A549 (cell line): Measurements from ENCODE around the gene RAB26. TPM values are rescaled to one million over a fixed set of nuclear protein-coding genes. Genes with fewer than 3 reads are reported as not detected.
"Not testable (repeated sequence)": the region's sequence is repeated elsewhere in the genome, so short reads cannot be mapped to it uniquely, and the experiment has no call there.

Source experiments
- ATAC-seq, 2 experiments: fragments of 200-7000 bp in 1 of 2; fragments of >200 bp in 1 of 2; cut with Nextera tagmentation in 1 of 2; cut with Tn5 transposase in 1 of 2; 3 replicates each; pipeline versions ENCODE4 v1.8.0 to v1.9.1; 2018 to 2020; ENCODE audit warnings: mild to moderate bottlenecking in 1 of 2, moderate library complexity in 1 of 2
- CTCF ChIA-PET: fragments of 300-600 bp; sonication (Branson Sonifier 250); formaldehyde crosslinking; extraction: SDS; loops from one replicate; lab custom pipeline; 2021; ENCODE audit warnings: antibody characterized with exemption, inconsistent platforms; lab: Yijun Ruan, JAX
- POLR2A ChIA-PET: fragments of 350-600 bp; formaldehyde crosslinking; extraction: SDS; loops from one replicate; lab custom pipeline; 2021; ENCODE audit warnings: antibody characterized with exemption, inconsistent platforms; lab: Yijun Ruan, JAX
- DNase-seq, 2 experiments: peaks; one replicate each; pipeline versions ENCODE4 v3.0.0 to v3.0.0-alpha.2; 2011 to 2016; ENCODE audit warnings: low read depth in 1 of 2, low spot score in 1 of 2
- FAIRE-seq: peaks from 2 replicates; lab custom pipeline; 2011; peaks lifted over from hg19 to GRCh38; lab: Jason Lieb, UNC
- H3K27ac ChIP-seq, 2 experiments: fragments of >200 bp; sonication (Bioruptor Twin); formaldehyde crosslinking; 3 replicates each; pipeline ENCODE4 v1.5.1; 2016 to 2017
- H3K4me1 ChIP-seq: fragments of >200 bp; sonication (Bioruptor Twin); formaldehyde crosslinking; 3 replicates; pipeline ENCODE4 v1.6.1; 2016
- H3K4me2 ChIP-seq: fragments of >200 bp; sonication (Bioruptor Twin); formaldehyde crosslinking; 3 replicates; pipeline ENCODE4 v1.6.1; 2016
- H3K4me3 ChIP-seq: fragments of >200 bp; sonication (Bioruptor Twin); formaldehyde crosslinking; 3 replicates; pipeline ENCODE4 v1.5.1; 2016
- H3K9me3 ChIP-seq: fragments of >200 bp; sonication (Bioruptor Twin); formaldehyde crosslinking; 3 replicates; pipeline ENCODE4 v1.6.1; 2016
- WGBS: methylation state at CpG from one replicate; pipeline ENCODE4 v1.1.6; 2017; ENCODE audit errors: missing lambda C conversion rate; 5-methylcytosine and 5-hydroxymethylcytosine counted together
- polyA plus RNA-seq, 4 experiments: library from polyadenylated mRNA; depleted of rRNA in 3 of 4; stranded (reverse); fragments of >200 nt; fragmentation: RNase III in 1 of 4; extraction: RNeasy Plus Mini Kit Qiagen cat#74134 plus additional on column Dnase treatment in 1 of 4; gene quantifications; 2 replicates in 3 of 4; 3 replicates in 1 of 4; pipeline ENCODE4 v1.2.3, GENCODE V29; 2011 to 2017

The RAB26 gene
- polyA plus RNA-seq, 2 of the 4 experiments (the other 2 are of a cell fraction) = 6.7 TPM

DNA sequence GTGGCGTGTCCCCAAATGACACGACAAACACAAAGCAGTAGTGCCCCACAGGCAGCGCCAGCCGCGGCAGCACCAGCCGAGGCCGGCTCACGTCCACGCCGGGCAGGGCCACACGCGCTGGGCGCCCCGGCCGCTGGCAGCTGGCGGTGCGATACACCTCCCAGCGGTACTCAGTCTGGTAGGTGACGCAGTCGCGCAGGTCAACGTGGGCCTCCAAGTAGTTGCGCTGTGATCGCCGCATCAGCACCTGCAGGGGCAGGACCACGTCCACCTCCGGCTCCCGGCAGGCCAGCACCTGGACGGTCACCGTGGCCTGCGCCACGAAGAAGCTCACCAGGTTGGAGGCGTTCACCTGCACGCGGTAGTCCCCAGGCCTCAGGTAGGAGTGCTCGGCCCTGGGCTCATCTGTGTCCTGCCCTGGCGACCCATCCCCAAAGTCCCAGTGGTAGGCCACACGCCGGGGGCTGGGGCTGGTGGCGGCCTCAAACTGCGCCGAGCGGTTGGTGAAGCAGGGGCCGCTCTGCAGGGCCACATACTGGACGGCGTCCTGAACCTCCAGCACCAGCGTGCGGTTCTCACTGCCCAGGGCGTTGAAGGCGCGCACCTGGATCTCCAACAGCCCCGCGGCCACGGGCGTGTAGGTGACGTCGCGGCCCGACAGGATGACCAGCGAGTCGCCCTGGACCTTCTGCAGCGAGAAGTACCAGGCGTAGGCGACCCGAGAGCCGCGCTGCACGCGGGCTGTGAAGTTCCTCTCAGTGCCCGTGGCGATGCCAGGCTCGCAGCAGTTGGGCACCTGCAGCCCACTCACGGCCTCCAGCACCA lies 39.8 kb upstream of the RAB26 start:
- ATAC-seq, H3K4me2 ChIP-seq, DNase-seq, H3K9me3 ChIP-seq, H3K27ac ChIP-seq, H3K4me1 ChIP-seq, FAIRE-seq, CTCF ChIA-PET, POLR2A ChIA-PET, H3K4me3 ChIP-seq: not testable (repeated sequence)
- WGBS = 98% methylated on average over 50 of the region's 73 CpGs

GRCh38 chr16:2109271-2109580 lies 39.2 kb upstream of the RAB26 start:
- DNase-seq, H3K4me2 ChIP-seq, H3K9me3 ChIP-seq, FAIRE-seq, CTCF ChIA-PET, H3K27ac ChIP-seq, POLR2A ChIA-PET, H3K4me3 ChIP-seq, H3K4me1 ChIP-seq, ATAC-seq: not testable (repeated sequence)
- WGBS = 97% methylated on average over 25 of the region's 25 CpGs

DNA sequence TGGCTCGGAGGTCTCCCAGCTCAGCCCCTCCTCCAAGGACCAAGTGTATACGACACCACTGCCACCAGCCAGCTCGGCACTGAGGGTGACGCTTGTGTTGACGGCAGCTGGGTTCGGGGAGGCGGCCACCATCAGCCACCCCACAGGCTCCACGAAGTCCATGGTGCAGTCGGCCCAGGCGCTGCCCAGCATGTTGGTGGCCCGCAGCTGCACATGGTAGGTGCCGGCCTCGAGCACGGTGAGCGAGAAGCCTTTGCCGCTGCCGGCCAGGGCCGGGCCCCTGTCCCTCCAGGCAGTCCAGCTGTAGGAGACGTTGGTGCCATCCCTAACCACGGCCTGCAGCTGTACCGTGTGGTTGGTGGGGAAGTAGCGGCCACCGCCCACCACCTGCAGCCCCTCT lies 38.6 kb upstream of the RAB26 start:
- ATAC-seq, H3K4me2 ChIP-seq, H3K27ac ChIP-seq, H3K9me3 ChIP-seq, FAIRE-seq, H3K4me1 ChIP-seq, DNase-seq, CTCF ChIA-PET, POLR2A ChIA-PET, H3K4me3 ChIP-seq: not testable (repeated sequence)
- 98% methylated on average over 8 of the region's 23 CpGs for WGBS

- CTCF ChIA-PET, DNase-seq, H3K27ac ChIP-seq, H3K9me3 ChIP-seq, H3K4me1 ChIP-seq, FAIRE-seq, POLR2A ChIA-PET, H3K4me2 ChIP-seq, H3K4me3 ChIP-seq: not testable (repeated sequence)
- 97% methylated on average over 28 of the region's 43 CpGs for WGBS
- peak in 1 of 2 experiments; percentile 30; a peak in 1 of 6 replicates for ATAC-seq
Measured at GRCh38 chr16:2110332-2111008, 38.0 kb upstream of the RAB26 start.

GRCh38 chr16:2111009-2111353 lies 37.4 kb upstream of the RAB26 start:
- FAIRE-seq, ATAC-seq, H3K9me3 ChIP-seq, POLR2A ChIA-PET, H3K4me3 ChIP-seq, CTCF ChIA-PET, H3K4me1 ChIP-seq, DNase-seq, H3K4me2 ChIP-seq, H3K27ac ChIP-seq: not testable (repeated sequence)
- 96% methylated on average over 29 of the region's 36 CpGs for WGBS

DNA sequence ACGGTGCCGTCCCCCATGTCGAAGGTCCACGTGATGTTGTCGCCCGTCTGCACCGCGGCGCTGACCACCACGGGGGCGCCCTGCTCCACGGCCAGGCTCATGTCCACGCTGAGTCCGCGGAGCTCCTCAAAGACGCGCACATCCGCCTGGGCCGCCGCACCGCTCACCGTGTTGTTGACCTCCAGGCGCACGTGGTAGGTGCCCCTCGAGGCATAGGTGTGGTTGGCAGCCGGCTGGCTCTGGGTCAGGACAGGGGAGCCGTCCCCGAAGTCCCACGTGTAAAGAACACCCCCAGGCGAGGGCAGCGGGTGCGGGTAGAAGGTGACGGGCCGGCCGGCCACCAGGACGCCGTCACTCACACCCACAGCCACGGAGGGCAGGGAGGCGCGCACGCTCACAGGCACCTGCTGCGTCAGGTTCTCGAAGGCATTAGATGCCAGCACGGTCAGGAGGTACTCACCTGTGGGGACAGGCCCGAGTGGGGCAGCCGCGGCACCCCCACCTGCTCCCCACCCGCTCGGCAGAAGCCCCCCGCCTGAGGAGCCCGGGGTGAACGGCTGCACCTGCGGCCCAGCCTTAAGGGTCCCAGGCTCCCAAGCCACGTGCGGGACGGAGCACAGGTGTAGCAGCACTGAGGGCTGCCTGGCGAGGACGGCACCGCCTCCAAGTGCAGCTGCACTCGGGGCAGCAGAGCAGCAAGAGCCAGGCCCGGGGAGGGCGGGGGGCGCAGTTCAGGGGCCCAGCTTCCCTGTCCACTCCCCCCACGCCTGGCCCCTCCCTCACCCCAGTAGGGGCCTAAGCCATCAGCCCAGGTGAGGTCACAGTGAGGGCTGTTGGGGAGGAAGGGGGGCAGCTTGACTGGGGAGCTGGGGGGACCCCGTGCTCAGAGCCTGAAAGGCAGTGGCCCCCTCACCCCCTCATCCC lies 36.8 kb upstream of the RAB26 start:
- CTCF ChIA-PET, H3K4me3 ChIP-seq, H3K27ac ChIP-seq, POLR2A ChIA-PET, H3K4me1 ChIP-seq, FAIRE-seq, DNase-seq, H3K4me2 ChIP-seq, H3K9me3 ChIP-seq, ATAC-seq: not testable (repeated sequence)
- 96% methylated on average over 44 of the region's 65 CpGs for WGBS

- H3K4me2 ChIP-seq, FAIRE-seq, POLR2A ChIA-PET, H3K4me3 ChIP-seq, CTCF ChIA-PET, ATAC-seq, DNase-seq, H3K4me1 ChIP-seq, H3K9me3 ChIP-seq, H3K27ac ChIP-seq: not testable (repeated sequence)
- 91% methylated on average over 20 of the region's 30 CpGs for WGBS
Measured at GRCh38 chr16:2112539-2113106, 35.8 kb upstream of the RAB26 start.

DNA sequence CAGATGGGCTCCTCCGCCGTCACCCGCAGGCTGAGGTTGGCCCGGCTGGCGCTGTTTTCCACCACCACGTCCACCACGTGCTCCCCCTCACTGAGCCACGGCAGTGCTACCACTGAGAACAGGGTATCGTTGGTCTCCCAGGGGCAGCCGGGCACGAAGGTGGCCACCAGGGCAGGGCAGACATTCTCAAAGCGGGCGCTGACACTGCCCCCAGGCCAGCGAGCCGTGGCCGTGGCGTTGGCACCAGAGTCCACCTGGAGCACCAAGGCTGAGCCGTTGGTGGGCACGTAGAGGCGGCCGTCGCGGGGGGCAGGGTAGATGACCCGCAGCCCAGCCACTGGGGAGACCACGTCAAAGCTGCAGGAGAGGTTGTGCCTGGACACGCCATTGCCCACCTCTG lies 34.2 kb upstream of the RAB26 start:
- H3K4me3 ChIP-seq, ATAC-seq, FAIRE-seq, POLR2A ChIA-PET, H3K27ac ChIP-seq, CTCF ChIA-PET, H3K9me3 ChIP-seq, DNase-seq, H3K4me1 ChIP-seq, H3K4me2 ChIP-seq: not testable (repeated sequence)
- 94% methylated on average over 17 of the region's 26 CpGs for WGBS

- not testable (repeated sequence) for ATAC-seq, DNase-seq
Measured at GRCh38 chr16:2114885-2115590, 33.4 kb upstream of the RAB26 start.

More at GRCh38 chr16:2114885-2115590, 33.4 kb upstream of the RAB26 start:
- WGBS = 90% methylated on average over 26 of the region's 34 CpGs
- H3K9me3 ChIP-seq, H3K4me3 ChIP-seq, CTCF ChIA-PET, H3K4me2 ChIP-seq, POLR2A ChIA-PET, H3K4me1 ChIP-seq, H3K27ac ChIP-seq, FAIRE-seq: not testable (repeated sequence)
